Keratinocyte (primary cell): Measurements from ENCODE around the gene ZNF407. TPM values are rescaled to one million over a fixed set of nuclear protein-coding genes. Genes with fewer than 3 reads are reported as not detected.
"Not testable (repeated sequence)": the region's sequence is repeated elsewhere in the genome, so short reads cannot be mapped to it uniquely, and the experiment has no call there.

Source experiments
- DNase-seq: peaks from one replicate; pipeline ENCODE4 v3.0.0-alpha.2; 2011; ENCODE audit warnings: low read depth, missing footprints, low spot score
- FAIRE-seq: peaks from 2 replicates; lab custom pipeline; 2011; peaks lifted over from hg19 to GRCh38; lab: Jason Lieb, UNC
- H2AFZ ChIP-seq: 2 replicates; pipeline ENCODE4 v1.6.0; 2012; ENCODE audit warnings: low read length, control low read depth, inconsistent platforms; ENCODE audit not compliant: control insufficient read depth
- H3K27ac ChIP-seq: 2 replicates; pipeline ENCODE4 v1.5.1; 2011; ENCODE audit warnings: low read length; ENCODE audit not compliant: control insufficient read depth, insufficient read depth
- H3K27me3 ChIP-seq: 3 replicates; pipeline ENCODE4 v1.6.0; 2011; ENCODE audit warnings: low read length; ENCODE audit not compliant: control insufficient read depth, insufficient read depth; ENCODE audit errors: extremely low read depth
- H3K36me3 ChIP-seq, 2 experiments: 2 replicates in 1 of 2; 3 replicates in 1 of 2; pipeline ENCODE4 v1.5.1; 2011; ENCODE audit warnings: low read length in 2 of 2, mild to moderate bottlenecking in 1 of 2; ENCODE audit not compliant: control insufficient read depth in 2 of 2, insufficient read depth in 2 of 2; ENCODE audit errors: extremely low read depth in 1 of 2
- H3K4me1 ChIP-seq: 3 replicates; pipeline ENCODE4 v1.5.1; 2011; ENCODE audit warnings: low read length; ENCODE audit not compliant: control insufficient read depth, insufficient read depth; ENCODE audit errors: extremely low read depth
- H3K4me2 ChIP-seq: 3 replicates; pipeline ENCODE4 v1.6.0; 2011; ENCODE audit warnings: low read depth, low read length; ENCODE audit not compliant: control insufficient read depth, insufficient read depth; ENCODE audit errors: extremely low read depth
- H3K4me3 ChIP-seq, 3 experiments: fragments of 200-600 bp in 1 of 3; sonication (generic) in 1 of 3; 2 replicates in 2 of 3; 3 replicates in 1 of 3; pipeline ENCODE4 v1.5.1; 2011 to 2016; ENCODE audit warnings: low read length in 3 of 3, mild to moderate bottlenecking in 3 of 3, control low read depth in 2 of 3, inconsistent platforms in 1 of 3, low read depth in 1 of 3, mixed read lengths in 1 of 3, mixed run types in 1 of 3, moderate library complexity in 1 of 3; ENCODE audit not compliant: control insufficient read depth in 2 of 3, insufficient read depth in 2 of 3; ENCODE audit errors: extremely low read depth in 1 of 3
- H3K79me2 ChIP-seq: 2 replicates; pipeline ENCODE4 v1.6.0; 2012; ENCODE audit warnings: low read length; ENCODE audit not compliant: control insufficient read depth, insufficient read depth
- H3K9ac ChIP-seq: 3 replicates; pipeline ENCODE4 v1.6.0; 2011; ENCODE audit warnings: low read length; ENCODE audit not compliant: control insufficient read depth, insufficient read depth; ENCODE audit errors: extremely low read depth
- H3K9me1 ChIP-seq: 3 replicates; pipeline ENCODE4 v1.6.0; 2011; ENCODE audit warnings: low read length; ENCODE audit not compliant: control insufficient read depth, insufficient read depth; ENCODE audit errors: extremely low read depth
- H3K9me3 ChIP-seq: 2 replicates; pipeline ENCODE4 v1.5.1; 2012; ENCODE audit warnings: low read depth, low read length; ENCODE audit not compliant: control insufficient read depth
- H4K20me1 ChIP-seq: 3 replicates; pipeline ENCODE4 v1.6.0; 2011; ENCODE audit warnings: low read length; ENCODE audit not compliant: control insufficient read depth, insufficient read depth; ENCODE audit errors: extremely low read depth
- EZH2 ChIP-seq: IDR thresholded peaks from one replicate; pipeline ENCODE4 v1.6.1; 2012; ENCODE audit warnings: inconsistent platforms, mild to moderate bottlenecking, low read length, moderate library complexity
- dilution Hi-C: fragments of 300-500 bp; cut with MboI; formaldehyde crosslinking; loops from one replicate; pipeline ENCODE4 v1.7.0; 2020; ENCODE audit warnings: low sequenced_read_pairs; ENCODE audit not compliant: extremely low pct_ligation_motif_present
- polyA plus RNA-seq, 5 experiments: library from polyadenylated mRNA; depleted of rRNA in 3 of 5; stranded (reverse) in 3 of 5; stranded (forward) in 1 of 5; unstranded in 1 of 5; fragments of >200 nt; gene quantifications; 1 replicate in 1 of 5; 2 replicates in 3 of 5; 3 replicates in 1 of 5; pipeline versions ENCODE4 v1.2.1 to v1.2.3, GENCODE V29; 2011 to 2012; ENCODE audit warnings: missing spikeins in 2 of 5, low read depth in 1 of 5, low replicate concordance in 1 of 5
- TF ChIP-seq, protein P1 (sequence below), 3 experiments: IDR thresholded peaks in 1 of 3; conservative IDR thresholded peaks in 1 of 3; optimal IDR thresholded peaks in 1 of 3; 2 replicates in 2 of 3; 3 replicates in 1 of 3; pipeline versions ENCODE3 to v1.5.1; 2011; ENCODE audit warnings: low read length in 3 of 3, mild to moderate bottlenecking in 3 of 3, moderate library complexity in 2 of 3, control low read depth in 1 of 3, inconsistent platforms in 1 of 3; ENCODE audit not compliant: insufficient read depth in 2 of 3; ENCODE audit errors: extremely low read depth in 1 of 3

Gene ZNF407
- polyA plus RNA-seq, 1 donor (not counting 4 experiments of a cell fraction or from before 2014, with no cell fraction given) = 3.8 TPM

GRCh38 chr18:75101916-75102315 lies 504.2 kb downstream of the ZNF407 start:
- no peaks in the 10 kb centered on the region for H3K9me3 ChIP-seq
- dilution Hi-C loops = no loop called here
- TF ChIP-seq EZH2 = no peak
- TF ChIP-seq, protein P1, sequence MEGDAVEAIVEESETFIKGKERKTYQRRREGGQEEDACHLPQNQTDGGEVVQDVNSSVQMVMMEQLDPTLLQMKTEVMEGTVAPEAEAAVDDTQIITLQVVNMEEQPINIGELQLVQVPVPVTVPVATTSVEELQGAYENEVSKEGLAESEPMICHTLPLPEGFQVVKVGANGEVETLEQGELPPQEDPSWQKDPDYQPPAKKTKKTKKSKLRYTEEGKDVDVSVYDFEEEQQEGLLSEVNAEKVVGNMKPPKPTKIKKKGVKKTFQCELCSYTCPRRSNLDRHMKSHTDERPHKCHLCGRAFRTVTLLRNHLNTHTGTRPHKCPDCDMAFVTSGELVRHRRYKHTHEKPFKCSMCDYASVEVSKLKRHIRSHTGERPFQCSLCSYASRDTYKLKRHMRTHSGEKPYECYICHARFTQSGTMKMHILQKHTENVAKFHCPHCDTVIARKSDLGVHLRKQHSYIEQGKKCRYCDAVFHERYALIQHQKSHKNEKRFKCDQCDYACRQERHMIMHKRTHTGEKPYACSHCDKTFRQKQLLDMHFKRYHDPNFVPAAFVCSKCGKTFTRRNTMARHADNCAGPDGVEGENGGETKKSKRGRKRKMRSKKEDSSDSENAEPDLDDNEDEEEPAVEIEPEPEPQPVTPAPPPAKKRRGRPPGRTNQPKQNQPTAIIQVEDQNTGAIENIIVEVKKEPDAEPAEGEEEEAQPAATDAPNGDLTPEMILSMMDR (optimal IDR thresholded peaks at IDR 0.05 in 1 of 3, IDR thresholded peaks at IDR 0.05 in 1 of 3, conservative IDR thresholded peaks at IDR 0.05 in 1 of 3; ENCODE audit: extremely low read depth in 1 of 3, insufficient read depth in 2 of 3, low read length in 3 of 3) = no peak
- H3K9ac ChIP-seq = no peak overlapping the region
- DNase-seq (no peak), FAIRE-seq (no peak)
- H3K4me3 ChIP-seq = no peak overlapping the region
- H3K27me3 ChIP-seq = no peaks in the 10 kb centered on the region
- no peaks in the 10 kb centered on the region for H3K9me1 ChIP-seq
- H3K4me2 ChIP-seq = no peak overlapping the region
- no peak overlapping the region for H3K27ac ChIP-seq
- H3K36me3 ChIP-seq = no peaks in the 10 kb centered on the region
- no peaks in the 10 kb centered on the region for H3K4me1 ChIP-seq
- H3K79me2 ChIP-seq = no peaks in the 10 kb centered on the region
- H4K20me1 ChIP-seq = no peaks in the 10 kb centered on the region
- H2AFZ ChIP-seq = no peak overlapping the region

DNA sequence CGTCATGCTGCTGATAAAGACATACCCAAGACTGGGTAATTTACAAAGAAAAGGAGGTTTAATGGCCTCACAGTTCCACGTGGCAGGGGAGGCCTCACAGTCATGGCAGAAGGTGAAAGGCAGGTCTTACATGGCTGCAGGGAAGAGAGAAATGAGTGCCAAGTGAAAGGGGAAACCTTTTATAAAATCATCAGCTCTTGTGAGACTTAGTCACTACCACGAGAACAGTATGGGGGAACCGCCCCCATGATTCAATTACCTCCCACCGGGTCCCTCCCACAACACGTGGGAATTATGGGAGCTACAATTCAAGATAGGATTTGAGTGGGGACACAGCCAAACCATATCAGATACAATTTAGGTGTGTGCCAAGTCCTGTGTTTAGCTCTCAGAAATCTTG lies 506.4 kb downstream of the ZNF407 start:
- H3K9me1 ChIP-seq, H3K79me2 ChIP-seq, H3K9ac ChIP-seq, H2AFZ ChIP-seq, H4K20me1 ChIP-seq, H3K4me1 ChIP-seq, H3K4me2 ChIP-seq, DNase-seq, H3K27me3 ChIP-seq, H3K27ac ChIP-seq, H3K36me3 ChIP-seq, H3K4me3 ChIP-seq, FAIRE-seq, H3K9me3 ChIP-seq, dilution Hi-C loops: not testable (repeated sequence)

GRCh38 chr18:75104483-75104882 lies 506.8 kb downstream of the ZNF407 start:
- Histone ChIP-seq H3K79me2 (no peaks in the 10 kb centered on the region), H3K4me2 (no peak overlapping the region), H3K36me3 (no peaks in the 10 kb centered on the region), H3K4me1 (no peaks in the 10 kb centered on the region), H3K9me3 (no peaks in the 10 kb centered on the region), H3K27me3 (no peaks in the 10 kb centered on the region), H4K20me1 (no peaks in the 10 kb centered on the region), H3K4me3 (no peak overlapping the region), H3K9me1 (no peaks in the 10 kb centered on the region), H3K9ac (no peak overlapping the region), H3K27ac (no peak overlapping the region), H2AFZ (no peak overlapping the region)
- DNase-seq = no peak
- no peak for TF ChIP-seq EZH2
- TF ChIP-seq, protein P1 (optimal IDR thresholded peaks at IDR 0.05 in 1 of 3, IDR thresholded peaks at IDR 0.05 in 1 of 3, conservative IDR thresholded peaks at IDR 0.05 in 1 of 3; ENCODE audit: extremely low read depth in 1 of 3, insufficient read depth in 2 of 3, low read length in 3 of 3) = no peak
- dilution Hi-C loops = no loop called here
- FAIRE-seq = no peak
